MM.1S (cell line): ENCODE data around the gene GSTA4.
"Not testable (repeated sequence)": the region's sequence is repeated elsewhere in the genome, so short reads cannot be mapped to it uniquely, and the experiment has no call there.

Experiments used
- DNase-seq: peaks from one replicate; pipeline ENCODE4 v3.0.0-alpha.2; 2015
- H2AFZ ChIP-seq: fragments of 300-600 bp; sonication (generic); 2 replicates; pipeline ENCODE4 v1.6.0; 2016; ENCODE audit warnings: antibody characterized with exemption, low read length
- H3F3A ChIP-seq: fragments of 300-600 bp; sonication (generic); 2 replicates; pipeline ENCODE4 v1.6.1; 2016; ENCODE audit warnings: mild to moderate bottlenecking, antibody characterized with exemption, low read length, moderate library complexity, mixed read lengths; ENCODE audit not compliant: insufficient read depth
- H3K27ac ChIP-seq: fragments of 300-600 bp; sonication (generic); 2 replicates; pipeline ENCODE4 v1.5.1; 2016; ENCODE audit warnings: mild to moderate bottlenecking, low read length
- H3K27me3 ChIP-seq: fragments of 300-600 bp; sonication (generic); replicated peaks from 2 replicates; pipeline ENCODE4 v1.6.0; 2016; ENCODE audit warnings: low read length; ENCODE audit not compliant: insufficient read depth
- H3K36me3 ChIP-seq: fragments of 300-600 bp; sonication (generic); replicated peaks from 2 replicates; pipeline ENCODE4 v1.6.1; 2016; ENCODE audit warnings: mild to moderate bottlenecking, low read length, mixed read lengths; ENCODE audit not compliant: insufficient read depth
- H3K4me1 ChIP-seq: fragments of 300-600 bp; sonication (generic); 2 replicates; pipeline ENCODE4 v1.6.1; 2016; ENCODE audit warnings: low read length, mixed read lengths
- H3K4me2 ChIP-seq: fragments of 300-600 bp; sonication (generic); 2 replicates; pipeline ENCODE4 v1.6.0; 2016; ENCODE audit warnings: low read depth, low read length
- H3K4me3 ChIP-seq: fragments of 300-600 bp; sonication (generic); 2 replicates; pipeline ENCODE4 v1.5.1; 2016; ENCODE audit warnings: low read length, mixed read lengths
- H3K79me2 ChIP-seq: fragments of 300-600 bp; sonication (generic); 2 replicates; pipeline ENCODE4 v1.6.1; 2016; ENCODE audit warnings: mixed run types, low read length, mixed read lengths
- H3K9ac ChIP-seq: fragments of 300-600 bp; sonication (generic); 2 replicates; pipeline ENCODE4 v1.6.1; 2016; ENCODE audit warnings: low read length, mixed read lengths
- H3K9me2 ChIP-seq: fragments of 300-600 bp; sonication (generic); replicated peaks from 2 replicates; pipeline ENCODE4 v1.6.1; 2016; ENCODE audit warnings: mild to moderate bottlenecking, low read length, mixed read lengths; ENCODE audit not compliant: insufficient read depth
- H3K9me3 ChIP-seq: fragments of 300-600 bp; sonication (generic); replicated peaks from 2 replicates; pipeline ENCODE4 v1.6.1; 2016; ENCODE audit warnings: mild to moderate bottlenecking, low read length, mixed read lengths; ENCODE audit not compliant: insufficient read depth
- H4K20me1 ChIP-seq: fragments of 300-600 bp; sonication (generic); 2 replicates; pipeline ENCODE4 v1.6.1; 2016; ENCODE audit warnings: mild to moderate bottlenecking, low read length, moderate library complexity, mixed read lengths; ENCODE audit not compliant: insufficient read depth
- CTCF ChIP-seq: fragments of 300-600 bp; sonication (generic); IDR thresholded peaks from 2 replicates; pipeline ENCODE4 v1.5.1; 2016; ENCODE audit warnings: antibody characterized with exemption, low read length, mixed read lengths
- EZH2 ChIP-seq: fragments of 300-600 bp; sonication (generic); optimal IDR thresholded peaks from 2 replicates; pipeline ENCODE3; 2017; ENCODE audit warnings: low read depth, mild to moderate bottlenecking, antibody characterized with exemption, low read length, mixed read lengths
- EZH2phosphoT487 ChIP-seq: fragments of 300-600 bp; sonication (generic); IDR thresholded peaks from 2 replicates; pipeline ENCODE4 v1.6.1; 2018; ENCODE audit warnings: antibody characterized with exemption, low read length

GSTA4 gene

GRCh38 chr6:52946306-52946705 lies 48.8 kb downstream of the GSTA4 start:
- Histone ChIP-seq H2AFZ (no peak overlapping the region), H3K79me2 (no peaks in the 10 kb centered on the region), H3K36me3 (no peaks in the 10 kb centered on the region), H3K9me2 (no peaks in the 10 kb centered on the region), H3K27ac (no peak overlapping the region), H3F3A (no peaks in the 10 kb centered on the region), H3K4me1 (no peaks in the 10 kb centered on the region), H3K4me2 (no peak overlapping the region), H3K27me3 (no peaks in the 10 kb centered on the region), H3K4me3 (no peak overlapping the region), H3K9me3 (no peaks in the 10 kb centered on the region), H3K9ac (no peak overlapping the region), H4K20me1 (no peaks in the 10 kb centered on the region)
- no peak for DNase-seq
- no peak for TF ChIP-seq EZH2phosphoT487
- TF ChIP-seq CTCF: no peak
- no peak for TF ChIP-seq EZH2

GRCh38 chr6:52942821-52943220 lies 52.3 kb downstream of the GSTA4 start:
- H2AFZ ChIP-seq, H3K36me3 ChIP-seq, H3K9me3 ChIP-seq, H4K20me1 ChIP-seq, H3K9me2 ChIP-seq, H3K4me3 ChIP-seq, H3K27ac ChIP-seq, H3F3A ChIP-seq, H3K9ac ChIP-seq, H3K4me2 ChIP-seq, H3K79me2 ChIP-seq, DNase-seq, H3K27me3 ChIP-seq, H3K4me1 ChIP-seq: not testable (repeated sequence)

GRCh38 chr6:52942221-52942620 lies 52.9 kb downstream of the GSTA4 start:
- H2AFZ ChIP-seq: no peak overlapping the region
- no peaks in the 10 kb centered on the region for H3K79me2 ChIP-seq
- H3K4me3 ChIP-seq: no peak overlapping the region
- no peak overlapping the region for H3K4me2 ChIP-seq
- no peaks in the 10 kb centered on the region for H3F3A ChIP-seq
- no peaks in the 10 kb centered on the region for H3K9me3 ChIP-seq
- no peak overlapping the region for H3K9ac ChIP-seq
- no peaks in the 10 kb centered on the region for H4K20me1 ChIP-seq
- H3K36me3 ChIP-seq: no peaks in the 10 kb centered on the region
- H3K27me3 ChIP-seq: no peaks in the 10 kb centered on the region
- H3K9me2 ChIP-seq: no peaks in the 10 kb centered on the region
- TF ChIP-seq EZH2phosphoT487: no peak
- TF ChIP-seq EZH2: no peak
- no peak for TF ChIP-seq CTCF
- no peak for DNase-seq
- H3K27ac ChIP-seq: no peak overlapping the region
- no peaks in the 10 kb centered on the region for H3K4me1 ChIP-seq

- Histone ChIP-seq H3K27me3 (no peaks in the 10 kb centered on the region), H4K20me1 (no peaks in the 10 kb centered on the region), H3K36me3 (no peaks in the 10 kb centered on the region), H3K27ac (no peak overlapping the region), H2AFZ (no peak overlapping the region), H3K9me2 (no peaks in the 10 kb centered on the region), H3K9me3 (no peaks in the 10 kb centered on the region), H3F3A (no peaks in the 10 kb centered on the region), H3K4me1 (no peaks in the 10 kb centered on the region), H3K4me2 (no peak overlapping the region), H3K9ac (no peak overlapping the region), H3K79me2 (no peaks in the 10 kb centered on the region), H3K4me3 (no peak overlapping the region)
- DNase-seq: no peak
- TF ChIP-seq CTCF (no peak), EZH2 (no peak), EZH2phosphoT487 (no peak)
Measured at GRCh38 chr6:52937908-52938307, 57.2 kb downstream of the GSTA4 start.
